Measurements from ENCODE around the gene UGT2B11.
"Not testable (repeated sequence)": the region's sequence is repeated elsewhere in the genome, so short reads cannot be mapped to it uniquely, and the experiment has no call there.

Gene UGT2B11

GRCh38 chr4:69218491-69218890 lies 3.9 kb upstream of the UGT2B11 start:
- H3K36me3 ChIP-seq (ENCODE audit: control insufficient read depth, insufficient read depth, low read length); H3K9me3 ChIP-seq (ENCODE audit: control insufficient read depth, insufficient read depth, low read length); H3K27me3 ChIP-seq (ENCODE audit: control insufficient read depth, insufficient read depth, low read length); H3K27ac ChIP-seq (ENCODE audit: low read length); H3K4me3 ChIP-seq (ENCODE audit: low read length); DNase-seq (ENCODE audit: low read depth, low spot score); H3K4me1 ChIP-seq (ENCODE audit: control insufficient read depth, insufficient read depth, low read length): not testable (repeated sequence)
- WGBS (ENCODE audit: insufficient coverage, insufficient read length) = no CpG with 5 or more reads among the region's 2 CpGs

GRCh38 chr4:69210911-69211310 lies 3.6 kb downstream of the UGT2B11 start:
- Histone ChIP-seq H3K4me1 (ENCODE audit: control insufficient read depth, insufficient read depth, low read length) (no peaks in the 10 kb centered on the region), H3K27me3 (ENCODE audit: control insufficient read depth, insufficient read depth, low read length) (no peaks in the 10 kb centered on the region), H3K9me3 (ENCODE audit: control insufficient read depth, insufficient read depth, low read length) (no peaks in the 10 kb centered on the region), H3K27ac (ENCODE audit: low read length) (no peak overlapping the region), H3K36me3 (ENCODE audit: control insufficient read depth, insufficient read depth, low read length) (no peaks in the 10 kb centered on the region), H3K4me3 (ENCODE audit: low read length) (no peak overlapping the region)
- no peak for DNase-seq (ENCODE audit: low read depth, low spot score)
- WGBS (ENCODE audit: insufficient coverage, insufficient read length) = no CpG with 5 or more reads among the region's 1 CpG

- no CpG with 5 or more reads among the region's 4 CpGs for WGBS (ENCODE audit: insufficient coverage, insufficient read length)
- H3K4me1 ChIP-seq (ENCODE audit: control insufficient read depth, insufficient read depth, low read length); DNase-seq (ENCODE audit: low read depth, low spot score): not testable (repeated sequence)
These were observed 16.0 kb downstream of the UGT2B11 start for GRCh38 chr4:69198506-69198905.

GRCh38 chr4:69196209-69196965 lies 18.2 kb downstream of the UGT2B11 start:
- H3K27me3 ChIP-seq (ENCODE audit: control insufficient read depth, insufficient read depth, low read length) = no peaks in the 10 kb centered on the region
- DNase-seq (ENCODE audit: low read depth, low spot score) = no peak
- no peaks in the 10 kb centered on the region for H3K4me1 ChIP-seq (ENCODE audit: control insufficient read depth, insufficient read depth, low read length)
- no CpG with 5 or more reads among the region's 3 CpGs for WGBS (ENCODE audit: insufficient coverage, insufficient read length)
- H3K9me3 ChIP-seq (ENCODE audit: control insufficient read depth, insufficient read depth, low read length) = no peaks in the 10 kb centered on the region
- H3K36me3 ChIP-seq (ENCODE audit: control insufficient read depth, insufficient read depth, low read length) = no peaks in the 10 kb centered on the region
- H3K27ac ChIP-seq (ENCODE audit: low read length) = no peak overlapping the region
- H3K4me3 ChIP-seq (ENCODE audit: low read length) = no peak overlapping the region

More at GRCh38 chr4:69198506-69198905, 16.0 kb downstream of the UGT2B11 start:
- not testable (repeated sequence) for H3K27me3 ChIP-seq (ENCODE audit: control insufficient read depth, insufficient read depth, low read length); H3K4me3 ChIP-seq (ENCODE audit: low read length); H3K9me3 ChIP-seq (ENCODE audit: control insufficient read depth, insufficient read depth, low read length); H3K27ac ChIP-seq (ENCODE audit: low read length); H3K36me3 ChIP-seq (ENCODE audit: control insufficient read depth, insufficient read depth, low read length)

GRCh38 chr4:69194166-69194565 lies 20.4 kb downstream of the UGT2B11 start:
- Histone ChIP-seq H3K9me3 (ENCODE audit: control insufficient read depth, insufficient read depth, low read length) (no peaks in the 10 kb centered on the region), H3K27ac (ENCODE audit: low read length) (no peak overlapping the region), H3K4me3 (ENCODE audit: low read length) (no peak overlapping the region), H3K27me3 (ENCODE audit: control insufficient read depth, insufficient read depth, low read length) (no peaks in the 10 kb centered on the region), H3K4me1 (ENCODE audit: control insufficient read depth, insufficient read depth, low read length) (no peaks in the 10 kb centered on the region), H3K36me3 (ENCODE audit: control insufficient read depth, insufficient read depth, low read length) (no peaks in the 10 kb centered on the region)
- WGBS (ENCODE audit: insufficient coverage, insufficient read length) = no CpG with 5 or more reads among the region's 3 CpGs
- no peak for DNase-seq (ENCODE audit: low read depth, low spot score)

GRCh38 chr4:69191905-69192304 lies 22.6 kb downstream of the UGT2B11 start:
- not testable (repeated sequence) for H3K36me3 ChIP-seq (ENCODE audit: control insufficient read depth, insufficient read depth, low read length); DNase-seq (ENCODE audit: low read depth, low spot score); H3K4me3 ChIP-seq (ENCODE audit: low read length); H3K27ac ChIP-seq (ENCODE audit: low read length); H3K27me3 ChIP-seq (ENCODE audit: control insufficient read depth, insufficient read depth, low read length); H3K9me3 ChIP-seq (ENCODE audit: control insufficient read depth, insufficient read depth, low read length); H3K4me1 ChIP-seq (ENCODE audit: control insufficient read depth, insufficient read depth, low read length)
- no CpG with 5 or more reads among the region's 3 CpGs for WGBS (ENCODE audit: insufficient coverage, insufficient read length)

GRCh38 chr4:69190621-69191020 lies 23.9 kb downstream of the UGT2B11 start:
- not testable (repeated sequence) for H3K27me3 ChIP-seq (ENCODE audit: control insufficient read depth, insufficient read depth, low read length); H3K9me3 ChIP-seq (ENCODE audit: control insufficient read depth, insufficient read depth, low read length); H3K27ac ChIP-seq (ENCODE audit: low read length); DNase-seq (ENCODE audit: low read depth, low spot score); H3K4me3 ChIP-seq (ENCODE audit: low read length); H3K36me3 ChIP-seq (ENCODE audit: control insufficient read depth, insufficient read depth, low read length); H3K4me1 ChIP-seq (ENCODE audit: control insufficient read depth, insufficient read depth, low read length)
- no CpG with 5 or more reads among the region's 1 CpG for whole genome bisulfite sequencing (ENCODE audit: insufficient coverage, insufficient read length)

GRCh38 chr4:69181519-69182169 lies 32.9 kb downstream of the UGT2B11 start:
- not testable (repeated sequence) for H3K27ac ChIP-seq (ENCODE audit: low read length); H3K27me3 ChIP-seq (ENCODE audit: control insufficient read depth, insufficient read depth, low read length); H3K4me3 ChIP-seq (ENCODE audit: low read length); DNase-seq (ENCODE audit: low read depth, low spot score); H3K9me3 ChIP-seq (ENCODE audit: control insufficient read depth, insufficient read depth, low read length); H3K36me3 ChIP-seq (ENCODE audit: control insufficient read depth, insufficient read depth, low read length); H3K4me1 ChIP-seq (ENCODE audit: control insufficient read depth, insufficient read depth, low read length)
- WGBS (ENCODE audit: insufficient coverage, insufficient read length) = no CpG with 5 or more reads among the region's 6 CpGs

- H3K4me1 ChIP-seq (ENCODE audit: control insufficient read depth, insufficient read depth, low read length); H3K9me3 ChIP-seq (ENCODE audit: control insufficient read depth, insufficient read depth, low read length); H3K27me3 ChIP-seq (ENCODE audit: control insufficient read depth, insufficient read depth, low read length); DNase-seq (ENCODE audit: low read depth, low spot score); H3K4me3 ChIP-seq (ENCODE audit: low read length); H3K36me3 ChIP-seq (ENCODE audit: control insufficient read depth, insufficient read depth, low read length); H3K27ac ChIP-seq (ENCODE audit: low read length): not testable (repeated sequence)
- no CpG with 5 or more reads among the region's 1 CpG for WGBS (ENCODE audit: insufficient coverage, insufficient read length)
These were observed 34.7 kb downstream of the UGT2B11 start for GRCh38 chr4:69179817-69180216.

- not testable (repeated sequence) for H3K36me3 ChIP-seq (ENCODE audit: control insufficient read depth, insufficient read depth, low read length); H3K27me3 ChIP-seq (ENCODE audit: control insufficient read depth, insufficient read depth, low read length); H3K27ac ChIP-seq (ENCODE audit: low read length); H3K4me3 ChIP-seq (ENCODE audit: low read length); H3K9me3 ChIP-seq (ENCODE audit: control insufficient read depth, insufficient read depth, low read length); H3K4me1 ChIP-seq (ENCODE audit: control insufficient read depth, insufficient read depth, low read length); DNase-seq (ENCODE audit: low read depth, low spot score)
- no CpG with 5 or more reads among the region's 6 CpGs for WGBS (ENCODE audit: insufficient coverage, insufficient read length)
These were observed 35.8 kb downstream of the UGT2B11 start for GRCh38 chr4:69178751-69179205.
